ENCODE data around the gene RAB11FIP4.
A peak's percentile ranks its signal among the peaks of the same experiment; 100 is the strongest.

The RAB11FIP4 gene

GRCh38 chr17:31527606-31528005, 136.1 kb downstream of the RAB11FIP4 start:
- no peak for DNase-seq

- no peak for DNase-seq
Observed at GRCh38 chr17:31528291-31528874, 136.9 kb downstream of the RAB11FIP4 start.

GRCh38 chr17:31529841-31530251, 138.4 kb downstream of the RAB11FIP4 start:
- DNase-seq, result no peak

GRCh38 chr17:31530391-31530985, 139.0 kb downstream of the RAB11FIP4 start:
- DNase-seq, result no peak

- DNase-seq, result no peak
Observed at GRCh38 chr17:31531336-31531980, 140.0 kb downstream of the RAB11FIP4 start.

- no peak for DNase-seq
Observed at GRCh38 chr17:31532081-31532480, 140.6 kb downstream of the RAB11FIP4 start.

GRCh38 chr17:31532526-31532925, 141.1 kb downstream of the RAB11FIP4 start:
- DNase-seq, result no peak

- no peak for DNase-seq
Observed at GRCh38 chr17:31533546-31534155, 142.2 kb downstream of the RAB11FIP4 start.

- no peak for DNase-seq
Observed at GRCh38 chr17:31534223-31534888, 142.9 kb downstream of the RAB11FIP4 start.

GRCh38 chr17:31535581-31535981, 144.1 kb downstream of the RAB11FIP4 start:
- DNase-seq, result no peak

- no peak for DNase-seq
Observed at GRCh38 chr17:31536451-31536850, 145.0 kb downstream of the RAB11FIP4 start.

- no peak for DNase-seq
Observed at GRCh38 chr17:31537565-31538011, 146.1 kb downstream of the RAB11FIP4 start.

- DNase-seq, result no peak
Observed at GRCh38 chr17:31538080-31538762, 146.7 kb downstream of the RAB11FIP4 start.

GRCh38 chr17:31540602-31541307, 149.3 kb downstream of the RAB11FIP4 start:
- DNase-seq, result no peak

- DNase-seq, result no peak
Observed at GRCh38 chr17:31541559-31541958, 150.1 kb downstream of the RAB11FIP4 start.

- no peak for DNase-seq
Observed at GRCh38 chr17:31544186-31544585, 152.7 kb downstream of the RAB11FIP4 start.

- DNase-seq, result no peak
Observed at GRCh38 chr17:31546650-31547049, 155.2 kb downstream of the RAB11FIP4 start.

- no peak for DNase-seq
Observed at GRCh38 chr17:31548709-31549108, 157.2 kb downstream of the RAB11FIP4 start.

- DNase-seq, result peak; percentile 41
Observed at GRCh38 chr17:31549121-31549524, 157.6 kb downstream of the RAB11FIP4 start.

- peak; percentile 95 for DNase-seq
Observed at GRCh38 chr17:31549525-31550388, 158.3 kb downstream of the RAB11FIP4 start.
